ENCODE results near the gene CDK11B.

- no peak for TF ChIP-seq CTCF (conservative IDR thresholded peaks at IDR 0.05; ENCODE audit: low read depth, low read length)
- no peak for TF ChIP-seq EZH2 (IDR thresholded peaks at IDR 0.05; ENCODE audit: low read length, unreplicated experiment)
- no peak for TF ChIP-seq EZH2phosphoT487 (IDR thresholded peaks at IDR 0.05; ENCODE audit: borderline replicate concordance, low read length)
These were observed 29.2 kb downstream of the CDK11B start for GRCh38 chr1:1629430-1630190.

Measured in PC-3 (cell line).